SIG-M5 treated with dmso at 0.1 percent for 504 hours (cell line): ENCODE results near the gene PPDPF.

ENCODE experiments used
- DNase-seq: peaks from one replicate; lab custom pipeline; 2025; ENCODE audit not compliant: unreplicated experiment; lab: John Stamatoyannopoulos, UW

Gene PPDPF

DNA sequence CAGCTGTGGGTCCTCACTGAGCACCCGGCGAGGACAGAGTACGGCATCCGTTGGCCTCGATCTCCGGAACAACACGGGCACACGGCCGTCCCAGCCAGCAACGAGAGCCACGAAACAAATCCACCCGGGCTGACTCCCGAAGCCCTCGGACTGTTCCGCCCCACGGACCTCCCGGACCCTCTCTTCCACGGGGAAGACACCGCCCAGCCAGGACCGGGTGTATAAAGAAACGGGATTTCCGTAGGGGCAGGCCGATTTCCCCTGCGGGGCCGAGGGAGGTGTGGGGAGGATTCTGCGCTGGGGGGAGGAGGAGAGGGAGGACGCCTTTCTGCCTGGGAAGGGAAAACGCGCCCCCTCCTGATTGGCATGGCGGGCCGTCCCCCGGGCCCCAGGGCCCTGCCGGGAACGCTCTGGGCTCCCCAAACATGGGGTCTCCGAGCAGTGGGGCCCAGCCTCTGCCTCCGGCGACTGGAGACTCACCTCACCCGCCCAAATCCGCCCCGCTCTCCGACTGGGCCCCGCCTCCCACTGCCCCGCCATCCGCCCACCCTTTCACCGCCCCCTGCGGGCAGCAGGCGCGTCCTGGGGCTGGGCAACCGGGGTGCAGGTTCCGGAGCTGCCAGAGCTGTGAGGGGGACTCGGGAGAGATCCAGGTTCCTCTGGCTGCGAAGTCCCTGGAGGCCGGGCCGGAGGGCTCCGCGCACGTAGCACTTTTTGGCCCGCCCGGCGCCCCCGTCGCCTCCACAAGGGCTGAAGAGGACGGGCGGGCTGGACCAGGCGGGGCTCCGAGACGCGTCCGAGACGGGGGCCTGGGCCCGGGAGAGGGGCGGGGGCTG is 679 bp upstream of the PPDPF start:
- peak; percentile 58 for DNase-seq

DNA sequence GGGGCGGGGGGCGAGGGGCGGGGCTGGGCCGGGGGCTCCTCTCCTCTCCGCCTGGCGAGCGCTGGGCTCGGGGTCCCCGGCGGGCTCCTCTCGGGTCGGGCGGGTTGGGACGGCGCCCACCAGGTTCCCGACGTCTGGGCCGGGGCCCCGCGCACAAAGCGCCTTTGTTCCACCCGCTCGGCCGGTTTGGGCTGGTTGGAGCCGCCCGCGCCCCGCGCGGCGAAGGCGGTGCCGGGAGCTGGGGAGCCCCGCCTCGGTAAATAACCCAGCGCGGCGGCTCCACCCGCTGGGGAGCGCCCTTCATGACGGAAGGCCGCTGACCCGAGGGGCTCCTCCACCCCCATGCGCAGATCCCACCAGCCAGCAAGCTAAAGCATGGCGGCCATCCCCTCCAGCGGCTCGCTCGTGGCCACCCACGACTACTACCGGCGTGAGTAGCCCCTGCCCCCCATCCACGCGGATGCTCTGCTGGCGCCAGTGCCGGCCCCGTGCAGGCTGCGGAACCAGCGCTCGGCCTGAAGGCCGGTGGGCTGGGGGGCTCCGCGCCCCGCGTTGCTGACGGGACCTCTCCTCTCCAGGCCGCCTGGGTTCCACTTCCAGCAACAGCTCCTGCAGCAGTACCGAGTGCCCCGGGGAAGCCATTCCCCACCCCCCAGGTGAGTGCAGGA is 503 bp downstream of the PPDPF start:
- peak; percentile 46 for DNase-seq

- DNase-seq, result no peak
These were observed 1.0 kb downstream of the PPDPF start for GRCh38 chr20:63521602-63522001.

DNA sequence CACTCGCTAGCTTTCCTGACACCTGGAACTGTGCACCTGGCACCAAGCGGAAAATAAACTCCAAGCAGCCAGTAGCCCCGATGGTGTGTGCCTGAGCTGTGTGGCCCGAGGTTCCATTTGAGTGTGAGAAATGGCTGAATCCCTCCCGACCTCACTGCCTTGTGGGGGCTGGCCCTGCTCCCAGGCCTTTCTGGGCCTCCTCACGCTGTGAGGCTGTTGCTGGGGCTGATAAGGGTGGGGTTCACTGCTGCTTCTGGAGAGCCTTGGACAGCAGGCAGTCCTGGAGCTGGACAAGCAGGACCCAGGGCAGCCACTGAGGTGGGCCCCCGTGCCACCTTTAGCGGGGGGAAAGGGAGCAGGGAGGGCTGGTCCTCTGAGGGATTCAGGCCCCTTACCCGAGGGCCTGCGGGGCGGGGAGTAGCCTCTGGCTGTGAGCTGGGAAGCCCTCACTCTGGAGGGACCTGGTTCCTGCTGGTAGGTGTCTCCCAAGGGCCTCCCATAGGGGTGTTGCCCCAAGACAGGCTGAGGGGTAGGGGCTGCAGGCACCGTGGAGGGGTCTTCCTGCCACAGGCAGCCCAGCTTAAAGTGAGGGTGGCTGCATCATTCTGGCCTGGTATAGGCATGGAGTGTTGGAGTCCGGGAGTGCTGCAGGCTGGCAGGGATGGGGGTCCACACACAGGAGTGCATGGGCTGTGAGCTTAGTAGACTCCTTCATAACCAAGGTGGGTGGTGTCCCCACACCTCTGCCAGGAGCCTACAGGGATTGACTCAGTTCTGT is 1.7 kb downstream of the PPDPF start:
- no peak for DNase-seq

- no peak for DNase-seq
These were observed 2.5 kb downstream of the PPDPF start for GRCh38 chr20:63522981-63523611.

DNA sequence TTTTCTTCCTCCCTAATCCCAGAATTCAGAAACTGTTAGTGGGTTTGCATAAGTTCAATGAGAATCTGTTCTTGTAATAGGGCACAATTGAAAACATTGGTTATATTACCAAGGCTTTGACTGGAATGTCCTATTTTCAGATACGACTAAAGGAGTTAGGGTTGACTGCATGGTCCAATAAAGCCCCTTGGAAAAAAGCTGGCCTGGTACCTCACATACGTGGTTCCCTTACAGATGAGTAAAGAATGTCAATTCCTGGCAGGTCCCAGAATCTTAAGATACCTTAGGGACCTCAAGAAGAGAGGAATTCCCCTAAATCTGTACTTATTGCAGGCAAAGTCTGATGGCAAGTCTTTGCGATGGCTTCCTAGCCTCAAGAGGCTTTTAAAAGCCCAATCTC is 4.6 kb downstream of the PPDPF start:
- DNase-seq, result no peak

GRCh38 chr20:63525971-63526370 is 5.4 kb downstream of the PPDPF start:
- no peak for DNase-seq

DNA sequence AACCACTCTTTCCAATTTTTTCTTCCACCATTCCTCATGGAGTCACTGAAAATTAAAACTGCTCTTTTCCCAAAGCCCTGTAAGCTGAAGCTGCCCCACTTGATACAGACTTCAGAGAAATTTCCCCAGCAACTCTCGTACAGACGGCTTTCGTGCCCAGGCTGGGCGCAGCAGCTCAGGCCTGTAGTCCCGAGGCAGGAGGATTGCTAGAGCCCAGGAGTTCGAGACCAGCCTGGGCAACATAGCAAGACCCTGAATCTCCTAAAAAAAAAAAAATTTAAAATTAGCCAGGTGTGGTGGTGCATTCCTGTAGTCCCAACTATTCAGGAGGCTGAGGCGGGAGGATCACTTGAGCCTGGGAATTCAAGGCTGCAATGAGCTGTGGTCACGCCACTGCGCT is 6.6 kb downstream of the PPDPF start:
- no peak for DNase-seq

DNA sequence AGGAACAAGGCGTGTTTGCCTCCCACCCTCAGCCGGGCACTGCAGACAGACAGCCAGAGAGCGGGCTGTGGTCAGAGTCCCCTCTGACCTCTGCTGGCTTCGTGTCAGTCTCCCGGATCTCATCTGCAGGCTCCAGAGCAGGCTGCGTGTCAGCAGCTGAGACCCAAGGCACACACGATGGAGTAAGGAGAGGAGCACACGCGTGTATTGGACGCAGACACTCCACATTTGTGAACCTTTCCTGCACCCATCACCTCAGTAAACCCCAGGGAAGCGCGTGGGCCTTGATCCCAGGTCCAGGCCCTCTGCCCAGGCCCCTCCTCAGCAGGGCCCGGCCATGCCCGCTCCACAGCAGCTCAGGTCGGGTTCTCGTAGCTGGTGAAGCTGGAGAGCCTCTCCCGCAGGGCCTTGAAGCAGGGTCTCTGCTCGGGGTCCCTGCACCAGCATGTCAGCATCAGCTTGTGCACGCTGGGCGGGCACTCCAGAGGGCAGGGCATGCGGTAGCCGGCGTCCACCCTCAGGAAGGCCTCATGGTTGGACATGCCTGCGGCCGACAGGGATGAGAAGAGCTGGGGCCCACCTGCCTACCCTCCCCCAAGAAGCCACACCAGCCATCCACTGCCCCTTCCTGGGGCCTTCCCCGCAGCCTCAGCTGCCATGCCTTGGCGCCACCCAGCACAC is 8.8 kb downstream of the PPDPF start:
- no peak for DNase-seq

GRCh38 chr20:63529861-63530787 is 9.6 kb downstream of the PPDPF start:
- no peak for DNase-seq

- no peak for DNase-seq
These were observed 10.2 kb downstream of the PPDPF start for GRCh38 chr20:63530788-63531160.

DNA sequence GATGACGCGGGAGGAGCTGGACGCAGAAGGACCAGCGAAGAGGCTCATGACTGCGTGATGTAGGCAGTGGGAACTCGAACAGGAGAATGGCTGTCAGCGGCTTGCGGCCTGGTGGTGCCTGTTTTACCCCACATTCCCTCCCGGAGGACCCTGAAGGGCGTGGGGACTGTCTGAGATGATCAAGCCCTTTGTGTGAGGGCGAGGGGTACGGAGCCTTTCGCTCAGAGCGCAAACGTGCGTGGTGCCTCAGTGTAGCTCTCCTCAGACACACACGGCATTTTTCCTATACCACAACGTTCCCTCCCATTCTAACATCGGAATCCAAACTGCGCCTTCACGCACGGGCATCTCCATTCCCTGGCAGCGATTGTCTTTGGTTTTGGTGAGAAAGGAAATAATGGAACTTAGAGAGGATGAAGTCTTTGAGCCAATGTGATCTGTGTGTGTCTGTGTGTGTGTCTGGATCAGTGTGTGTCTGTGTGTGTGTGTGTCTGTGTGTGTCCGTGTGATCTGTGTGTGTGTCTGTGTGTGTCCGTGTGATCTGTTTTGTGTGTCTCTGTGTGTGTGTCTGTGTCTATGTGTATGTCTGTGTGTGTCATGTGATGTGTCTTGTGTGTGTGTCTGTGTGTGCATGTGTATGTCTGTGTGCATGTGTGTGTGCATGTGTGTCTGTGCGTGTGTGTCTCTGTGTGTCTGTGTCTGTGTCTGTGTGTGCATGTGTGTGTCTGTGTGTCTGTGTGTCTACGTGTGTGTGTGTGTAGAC is 11.3 kb downstream of the PPDPF start:
- DNase-seq, result no peak

DNA sequence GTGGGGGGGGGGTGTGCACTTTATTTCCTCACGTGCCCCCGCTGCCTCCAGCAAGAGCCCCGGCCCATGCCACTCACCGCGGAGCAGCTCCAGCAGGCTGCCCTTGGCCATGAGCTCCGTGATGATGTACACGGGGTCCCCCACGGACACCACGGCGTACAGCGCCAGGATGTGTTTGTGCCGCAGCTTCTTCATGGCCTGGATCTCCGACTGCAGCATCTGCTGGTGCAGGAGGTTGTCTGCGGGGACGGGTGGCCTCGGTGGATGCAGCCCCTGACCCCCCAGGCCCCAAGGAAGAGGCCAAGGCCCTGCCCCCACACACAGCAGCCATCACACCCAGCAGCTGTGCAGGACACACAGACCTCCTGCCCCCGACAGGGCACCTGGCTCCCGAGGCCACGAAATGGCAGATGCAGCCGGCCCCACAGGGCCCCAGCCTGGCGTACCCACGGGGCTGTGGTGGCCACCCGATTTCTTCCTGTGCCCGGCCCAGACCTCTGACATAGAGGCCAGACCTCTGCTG is 11.9 kb downstream of the PPDPF start:
- no peak for DNase-seq

DNA sequence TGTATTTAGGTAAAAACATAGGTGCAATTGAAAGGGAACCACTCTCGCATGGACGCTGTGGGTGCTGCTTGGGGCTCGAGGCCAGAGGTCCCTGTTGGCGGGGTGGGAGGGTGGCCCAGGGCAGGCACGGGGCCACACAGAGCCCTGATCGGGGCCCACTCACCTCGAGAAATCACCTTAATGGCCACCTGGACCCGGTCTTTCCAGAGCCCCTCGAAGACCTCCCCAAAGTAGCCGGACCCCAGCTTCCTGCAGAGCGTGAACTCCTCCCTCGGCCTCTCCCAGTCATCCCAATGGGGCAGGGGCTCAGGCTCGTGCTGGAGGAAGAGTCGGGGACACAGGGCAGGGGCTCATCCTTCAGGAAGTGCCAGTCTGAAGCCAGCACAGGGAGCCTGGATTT is 12.8 kb downstream of the PPDPF start:
- DNase-seq, result no peak

GRCh38 chr20:63533871-63534393 is 13.4 kb downstream of the PPDPF start:
- DNase-seq, result no peak

- no peak for DNase-seq
These were observed 13.9 kb downstream of the PPDPF start for GRCh38 chr20:63534427-63534830.

GRCh38 chr20:63534831-63535651 is 14.5 kb downstream of the PPDPF start:
- DNase-seq, result no peak
